H1 (cell line): Measurements from ENCODE around the gene DOCK10. TPM values are rescaled to one million over a fixed set of nuclear protein-coding genes. Genes with fewer than 3 reads are reported as not detected.

Experiments
- polyA plus RNA-seq, 7 experiments: library from polyadenylated mRNA; depleted of rRNA in 3 of 7; stranded (reverse) in 5 of 7; unstranded in 2 of 7; fragments of >200 nt in 5 of 7; fragments of 200-250 nt in 2 of 7; gene quantifications; 1 replicate in 5 of 7; 2 replicates in 1 of 7; 4 replicates in 1 of 7; pipeline versions ENCODE4 v1.2.1 to v1.2.3, GENCODE V29; 2011 to 2013; ENCODE audit warnings: missing spikeins in 2 of 7, mixed read lengths in 2 of 7
- total RNA-seq: library from RNA; stranded (reverse); fragmentation: NEBNext Ultra II Directional; extraction: Animal tissue kit (Norgen Biotek cat#: 25700); gene quantifications from 2 replicates; pipeline ENCODE4 v1.2.1, GENCODE V29; 2021
- TF ChIP-seq, protein P1 (sequence below): fragments of 300-600 bp; sonication (generic); IDR thresholded peaks from 2 replicates; pipeline ENCODE4 v1.7.1; 2012; ENCODE audit warnings: low read length, moderate library complexity, mild to moderate bottlenecking, inconsistent platforms; ENCODE audit not compliant: insufficient replicate concordance
- TF ChIP-seq, protein P2 (sequence below): IDR thresholded peaks from 2 replicates; pipeline ENCODE4 v1.6.1; 2011; ENCODE audit warnings: low read length, improper control_type of control experiment

Gene DOCK10
- total and polyA plus RNA-seq, 2 of the 8 experiments (the other 6 are each of a cell fraction or from before 2014, with no cell fraction given), result 0.33 to 1.6 TPM

DNA sequence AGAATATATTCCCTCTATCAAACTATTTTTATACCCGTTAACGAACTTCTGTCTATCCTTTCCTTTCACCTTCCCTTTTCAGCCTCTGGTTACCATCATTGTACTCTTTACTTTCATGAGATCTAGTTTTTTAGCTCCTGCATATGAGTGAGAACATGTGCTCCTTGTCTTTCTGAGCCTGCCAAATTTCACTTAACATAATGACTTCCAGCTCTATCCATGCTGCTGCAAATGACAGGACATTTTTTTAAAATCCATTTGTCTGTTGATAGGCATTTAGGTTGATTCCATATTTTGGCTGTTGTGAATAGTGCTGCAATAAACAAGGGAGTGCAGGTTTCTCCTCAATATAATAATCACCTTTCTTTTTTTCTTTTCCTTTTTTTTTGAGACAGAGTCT, 317.9 kb downstream of the DOCK10 start (continued):
- TF ChIP-seq, protein P1, sequence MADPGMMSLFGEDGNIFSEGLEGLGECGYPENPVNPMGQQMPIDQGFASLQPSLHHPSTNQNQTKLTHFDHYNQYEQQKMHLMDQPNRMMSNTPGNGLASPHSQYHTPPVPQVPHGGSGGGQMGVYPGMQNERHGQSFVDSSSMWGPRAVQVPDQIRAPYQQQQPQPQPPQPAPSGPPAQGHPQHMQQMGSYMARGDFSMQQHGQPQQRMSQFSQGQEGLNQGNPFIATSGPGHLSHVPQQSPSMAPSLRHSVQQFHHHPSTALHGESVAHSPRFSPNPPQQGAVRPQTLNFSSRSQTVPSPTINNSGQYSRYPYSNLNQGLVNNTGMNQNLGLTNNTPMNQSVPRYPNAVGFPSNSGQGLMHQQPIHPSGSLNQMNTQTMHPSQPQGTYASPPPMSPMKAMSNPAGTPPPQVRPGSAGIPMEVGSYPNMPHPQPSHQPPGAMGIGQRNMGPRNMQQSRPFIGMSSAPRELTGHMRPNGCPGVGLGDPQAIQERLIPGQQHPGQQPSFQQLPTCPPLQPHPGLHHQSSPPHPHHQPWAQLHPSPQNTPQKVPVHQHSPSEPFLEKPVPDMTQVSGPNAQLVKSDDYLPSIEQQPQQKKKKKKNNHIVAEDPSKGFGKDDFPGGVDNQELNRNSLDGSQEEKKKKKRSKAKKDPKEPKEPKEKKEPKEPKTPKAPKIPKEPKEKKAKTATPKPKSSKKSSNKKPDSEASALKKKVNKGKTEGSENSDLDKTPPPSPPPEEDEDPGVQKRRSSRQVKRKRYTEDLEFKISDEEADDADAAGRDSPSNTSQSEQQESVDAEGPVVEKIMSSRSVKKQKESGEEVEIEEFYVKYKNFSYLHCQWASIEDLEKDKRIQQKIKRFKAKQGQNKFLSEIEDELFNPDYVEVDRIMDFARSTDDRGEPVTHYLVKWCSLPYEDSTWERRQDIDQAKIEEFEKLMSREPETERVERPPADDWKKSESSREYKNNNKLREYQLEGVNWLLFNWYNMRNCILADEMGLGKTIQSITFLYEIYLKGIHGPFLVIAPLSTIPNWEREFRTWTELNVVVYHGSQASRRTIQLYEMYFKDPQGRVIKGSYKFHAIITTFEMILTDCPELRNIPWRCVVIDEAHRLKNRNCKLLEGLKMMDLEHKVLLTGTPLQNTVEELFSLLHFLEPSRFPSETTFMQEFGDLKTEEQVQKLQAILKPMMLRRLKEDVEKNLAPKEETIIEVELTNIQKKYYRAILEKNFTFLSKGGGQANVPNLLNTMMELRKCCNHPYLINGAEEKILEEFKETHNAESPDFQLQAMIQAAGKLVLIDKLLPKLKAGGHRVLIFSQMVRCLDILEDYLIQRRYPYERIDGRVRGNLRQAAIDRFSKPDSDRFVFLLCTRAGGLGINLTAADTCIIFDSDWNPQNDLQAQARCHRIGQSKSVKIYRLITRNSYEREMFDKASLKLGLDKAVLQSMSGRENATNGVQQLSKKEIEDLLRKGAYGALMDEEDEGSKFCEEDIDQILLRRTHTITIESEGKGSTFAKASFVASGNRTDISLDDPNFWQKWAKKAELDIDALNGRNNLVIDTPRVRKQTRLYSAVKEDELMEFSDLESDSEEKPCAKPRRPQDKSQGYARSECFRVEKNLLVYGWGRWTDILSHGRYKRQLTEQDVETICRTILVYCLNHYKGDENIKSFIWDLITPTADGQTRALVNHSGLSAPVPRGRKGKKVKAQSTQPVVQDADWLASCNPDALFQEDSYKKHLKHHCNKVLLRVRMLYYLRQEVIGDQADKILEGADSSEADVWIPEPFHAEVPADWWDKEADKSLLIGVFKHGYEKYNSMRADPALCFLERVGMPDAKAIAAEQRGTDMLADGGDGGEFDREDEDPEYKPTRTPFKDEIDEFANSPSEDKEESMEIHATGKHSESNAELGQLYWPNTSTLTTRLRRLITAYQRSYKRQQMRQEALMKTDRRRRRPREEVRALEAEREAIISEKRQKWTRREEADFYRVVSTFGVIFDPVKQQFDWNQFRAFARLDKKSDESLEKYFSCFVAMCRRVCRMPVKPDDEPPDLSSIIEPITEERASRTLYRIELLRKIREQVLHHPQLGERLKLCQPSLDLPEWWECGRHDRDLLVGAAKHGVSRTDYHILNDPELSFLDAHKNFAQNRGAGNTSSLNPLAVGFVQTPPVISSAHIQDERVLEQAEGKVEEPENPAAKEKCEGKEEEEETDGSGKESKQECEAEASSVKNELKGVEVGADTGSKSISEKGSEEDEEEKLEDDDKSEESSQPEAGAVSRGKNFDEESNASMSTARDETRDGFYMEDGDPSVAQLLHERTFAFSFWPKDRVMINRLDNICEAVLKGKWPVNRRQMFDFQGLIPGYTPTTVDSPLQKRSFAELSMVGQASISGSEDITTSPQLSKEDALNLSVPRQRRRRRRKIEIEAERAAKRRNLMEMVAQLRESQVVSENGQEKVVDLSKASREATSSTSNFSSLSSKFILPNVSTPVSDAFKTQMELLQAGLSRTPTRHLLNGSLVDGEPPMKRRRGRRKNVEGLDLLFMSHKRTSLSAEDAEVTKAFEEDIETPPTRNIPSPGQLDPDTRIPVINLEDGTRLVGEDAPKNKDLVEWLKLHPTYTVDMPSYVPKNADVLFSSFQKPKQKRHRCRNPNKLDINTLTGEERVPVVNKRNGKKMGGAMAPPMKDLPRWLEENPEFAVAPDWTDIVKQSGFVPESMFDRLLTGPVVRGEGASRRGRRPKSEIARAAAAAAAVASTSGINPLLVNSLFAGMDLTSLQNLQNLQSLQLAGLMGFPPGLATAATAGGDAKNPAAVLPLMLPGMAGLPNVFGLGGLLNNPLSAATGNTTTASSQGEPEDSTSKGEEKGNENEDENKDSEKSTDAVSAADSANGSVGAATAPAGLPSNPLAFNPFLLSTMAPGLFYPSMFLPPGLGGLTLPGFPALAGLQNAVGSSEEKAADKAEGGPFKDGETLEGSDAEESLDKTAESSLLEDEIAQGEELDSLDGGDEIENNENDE, result no peak
- TF ChIP-seq, protein P2, sequence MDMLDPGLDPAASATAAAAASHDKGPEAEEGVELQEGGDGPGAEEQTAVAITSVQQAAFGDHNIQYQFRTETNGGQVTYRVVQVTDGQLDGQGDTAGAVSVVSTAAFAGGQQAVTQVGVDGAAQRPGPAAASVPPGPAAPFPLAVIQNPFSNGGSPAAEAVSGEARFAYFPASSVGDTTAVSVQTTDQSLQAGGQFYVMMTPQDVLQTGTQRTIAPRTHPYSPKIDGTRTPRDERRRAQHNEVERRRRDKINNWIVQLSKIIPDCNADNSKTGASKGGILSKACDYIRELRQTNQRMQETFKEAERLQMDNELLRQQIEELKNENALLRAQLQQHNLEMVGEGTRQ, result no peak
